Activated naive CD8-positive, alpha-beta T cell (primary cell): ENCODE measurements around the gene RAD9B.
"Not testable (repeated sequence)": the region's sequence is repeated elsewhere in the genome, so short reads cannot be mapped to it uniquely, and the experiment has no call there.

Source experiments
- H3K27ac Mint-ChIP-seq: one replicate; pipeline ENCODE4 v1.8.0; 2021; ENCODE audit warnings: mixed read lengths
- H3K27me3 Mint-ChIP-seq: one replicate; pipeline ENCODE4 v1.8.0; 2021; ENCODE audit warnings: mixed read lengths
- H3K36me3 Mint-ChIP-seq: one replicate; pipeline ENCODE4 v1.8.0; 2021; ENCODE audit warnings: mixed read lengths
- H3K4me1 Mint-ChIP-seq: one replicate; pipeline ENCODE4 v1.8.0; 2021; ENCODE audit warnings: low read depth, mixed read lengths
- H3K4me3 Mint-ChIP-seq: one replicate; pipeline ENCODE4 v1.8.0; 2021; ENCODE audit warnings: mild to moderate bottlenecking, mixed read lengths
- H3K9me3 Mint-ChIP-seq: one replicate; pipeline ENCODE4 v1.8.0; 2021; ENCODE audit warnings: low read depth, mixed read lengths

RAD9B gene

DNA sequence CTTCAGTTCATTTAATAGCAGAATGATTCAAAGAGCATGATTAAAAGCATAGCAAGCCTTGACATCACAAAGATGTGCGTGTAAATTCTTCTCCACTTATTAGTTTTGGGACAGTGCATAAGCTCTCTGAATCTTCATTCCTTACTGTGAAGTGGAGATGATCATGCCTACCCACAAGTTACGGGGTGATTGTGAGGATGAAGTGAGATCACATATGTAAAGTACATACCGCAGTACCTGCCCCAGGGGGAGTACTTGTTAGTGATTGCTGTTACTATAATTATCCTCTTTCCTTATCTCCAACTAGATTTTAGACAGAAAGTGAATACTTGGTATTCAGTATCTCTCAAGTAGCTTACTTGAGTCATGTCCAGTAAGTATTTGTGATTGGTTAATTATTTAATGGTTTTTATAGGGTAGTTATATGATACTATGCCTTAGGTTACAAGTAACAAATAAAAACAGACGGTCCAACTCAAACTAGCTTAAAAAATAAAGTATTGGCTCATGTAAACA, 6.0 kb downstream of the RAD9B start:
- Mint-ChIP-seq H3K36me3 (no peaks in the 10 kb centered on the region), H3K27me3 (peaks cover 2% of the 10 kb centered on the region), H3K9me3 (no peaks in the 10 kb centered on the region), H3K4me3 (no peak overlapping the region), H3K27ac (no peak overlapping the region), H3K4me1 (no peaks in the 10 kb centered on the region)

DNA sequence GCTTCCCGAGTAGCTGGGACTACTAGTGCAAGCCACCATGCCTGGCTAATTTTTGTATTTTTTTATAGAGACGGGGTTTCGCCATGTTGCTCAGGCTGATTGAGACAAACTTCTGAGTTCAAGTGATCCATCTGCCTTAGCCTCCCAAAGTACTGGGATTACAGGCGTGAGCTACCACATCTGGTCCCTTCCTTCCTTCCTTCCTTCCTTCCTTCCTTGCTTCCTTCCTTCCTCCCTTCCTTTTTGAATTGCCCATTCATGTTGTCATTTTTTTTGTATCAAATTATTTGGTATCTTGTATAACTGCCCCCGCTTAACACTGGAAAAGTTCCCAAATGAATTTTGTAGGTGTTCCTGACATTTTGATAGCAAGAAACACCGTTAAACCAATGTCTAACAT, 11.7 kb downstream of the RAD9B start:
- H3K4me3 Mint-ChIP-seq, result no peak overlapping the region
- peaks cover 2% of the 10 kb centered on the region for H3K27me3 Mint-ChIP-seq
- H3K36me3 Mint-ChIP-seq, result no peaks in the 10 kb centered on the region
- no peak overlapping the region for H3K27ac Mint-ChIP-seq
- no peaks in the 10 kb centered on the region for H3K9me3 Mint-ChIP-seq
- no peaks in the 10 kb centered on the region for H3K4me1 Mint-ChIP-seq

DNA sequence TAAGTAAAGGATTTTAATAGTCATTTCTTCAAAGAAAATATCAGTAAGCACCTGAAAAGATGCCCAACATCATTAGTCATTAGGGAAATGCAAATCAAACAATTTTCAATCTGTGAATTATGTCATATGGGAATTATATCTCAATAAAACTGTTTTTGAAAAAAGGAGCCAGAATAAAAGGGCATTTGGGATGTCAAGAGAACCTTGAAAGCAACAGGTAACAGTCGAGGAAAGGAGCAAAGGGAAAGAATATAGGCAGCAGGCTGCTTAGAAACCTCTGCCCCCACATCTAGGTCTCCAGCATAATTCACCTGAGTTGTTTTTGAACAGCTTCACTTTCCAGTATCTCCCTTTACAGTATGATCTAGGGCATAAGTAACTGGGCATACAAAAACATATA, 12.2 kb downstream of the RAD9B start:
- Mint-ChIP-seq H3K9me3 (no peaks in the 10 kb centered on the region), H3K4me1 (no peaks in the 10 kb centered on the region), H3K36me3 (no peaks in the 10 kb centered on the region), H3K27ac (no peak overlapping the region), H3K27me3 (peaks cover 2% of the 10 kb centered on the region), H3K4me3 (no peak overlapping the region)

DNA sequence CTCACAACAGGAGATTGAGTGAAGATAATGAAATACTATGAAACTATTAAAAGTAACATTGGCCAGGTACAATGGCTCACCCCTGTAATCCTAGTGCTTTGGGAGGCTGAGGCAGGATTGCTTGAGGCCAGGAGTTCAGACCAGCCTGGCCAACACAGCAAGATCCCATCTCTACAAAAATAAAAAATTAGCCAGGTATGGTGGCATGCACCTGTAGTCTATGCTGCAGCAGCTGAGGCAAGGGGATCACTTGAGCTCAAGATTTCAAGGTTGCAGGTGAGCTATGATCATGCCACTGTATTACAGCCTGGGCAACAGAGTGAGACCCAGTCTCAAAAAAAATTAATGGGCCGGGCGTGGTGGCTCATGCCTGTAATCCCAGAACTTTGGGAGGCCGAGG, 14.9 kb downstream of the RAD9B start:
- no peaks in the 10 kb centered on the region for H3K4me1 Mint-ChIP-seq

GRCh38 chr12:110518014-110518413, 15.9 kb downstream of the RAD9B start:
- not testable (repeated sequence) for H3K27ac Mint-ChIP-seq, H3K4me3 Mint-ChIP-seq, H3K4me1 Mint-ChIP-seq, H3K36me3 Mint-ChIP-seq, H3K27me3 Mint-ChIP-seq, H3K9me3 Mint-ChIP-seq

More for the DNA sequence above, 14.9 kb downstream of the RAD9B start:
- Mint-ChIP-seq H3K4me3 (no peak overlapping the region), H3K9me3 (no peaks in the 10 kb centered on the region), H3K27ac (no peak overlapping the region), H3K27me3 (no peaks in the 10 kb centered on the region), H3K36me3 (no peaks in the 10 kb centered on the region)

GRCh38 chr12:110520876-110521712, 19.0 kb downstream of the RAD9B start:
- H3K27me3 Mint-ChIP-seq, H3K4me3 Mint-ChIP-seq, H3K27ac Mint-ChIP-seq, H3K4me1 Mint-ChIP-seq, H3K9me3 Mint-ChIP-seq, H3K36me3 Mint-ChIP-seq: not testable (repeated sequence)

GRCh38 chr12:110528277-110528839, 26.2 kb downstream of the RAD9B start:
- H3K27ac Mint-ChIP-seq, result no peak overlapping the region
- peaks cover 26% of the 10 kb centered on the region for H3K4me1 Mint-ChIP-seq
- H3K4me3 Mint-ChIP-seq, result no peak overlapping the region
- no peaks in the 10 kb centered on the region for H3K27me3 Mint-ChIP-seq
- H3K36me3 Mint-ChIP-seq, result peaks cover 11% of the 10 kb centered on the region
- no peaks in the 10 kb centered on the region for H3K9me3 Mint-ChIP-seq

DNA sequence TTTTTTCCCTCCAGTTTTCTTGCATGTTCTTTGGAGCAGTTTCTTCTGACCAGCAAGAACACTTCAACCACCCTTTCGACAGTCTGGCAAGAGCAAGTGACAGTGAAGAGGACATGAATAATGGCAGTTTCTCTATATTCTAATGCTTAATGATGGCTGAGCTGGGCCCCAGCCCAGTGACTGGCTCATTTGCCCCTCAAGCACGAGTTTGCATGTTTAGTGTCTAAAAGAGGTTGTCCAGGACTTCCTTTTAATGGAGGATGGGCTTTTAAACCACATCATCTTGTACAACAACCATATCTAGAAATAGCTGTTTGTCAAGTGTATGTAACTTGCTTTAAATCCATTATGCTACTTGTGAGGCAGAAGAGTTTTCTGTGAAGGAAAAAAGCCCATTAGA, 28.4 kb downstream of the RAD9B start:
- Mint-ChIP-seq H3K27ac (no peak overlapping the region), H3K36me3 (peaks cover 11% of the 10 kb centered on the region), H3K4me1 (peaks cover 32% of the 10 kb centered on the region), H3K27me3 (no peaks in the 10 kb centered on the region), H3K4me3 (no peak overlapping the region), H3K9me3 (no peaks in the 10 kb centered on the region)

DNA sequence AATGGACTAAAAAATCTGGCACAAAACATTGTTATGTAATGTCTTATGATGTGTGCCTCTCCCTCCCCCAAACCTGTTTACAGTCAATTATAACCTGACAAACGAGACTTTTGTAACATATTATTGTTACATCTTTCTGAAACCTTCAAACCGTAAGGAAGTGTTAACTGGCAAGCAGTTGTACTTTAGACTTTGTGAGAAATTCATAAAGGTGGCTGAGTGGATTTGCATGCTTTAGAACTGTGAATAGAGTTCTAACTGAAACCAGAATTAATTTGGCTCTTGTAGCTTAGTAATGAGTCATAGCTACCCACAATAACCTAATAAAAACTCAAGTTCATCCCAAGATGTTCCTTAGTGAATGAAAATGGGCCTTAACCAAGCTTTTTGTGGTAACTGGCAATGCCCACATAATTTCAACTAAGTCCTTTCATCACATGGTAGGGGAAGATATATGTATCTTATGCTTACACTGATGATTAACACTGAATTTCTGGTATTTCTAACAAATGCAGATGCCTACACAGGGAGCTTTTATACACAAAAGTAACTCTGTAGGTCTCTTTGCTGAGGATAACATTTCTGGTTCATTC, 29.7 kb downstream of the RAD9B start:
- peak overlapping the region; percentile 51 for H3K4me3 Mint-ChIP-seq
- peak overlapping the region; percentile 82 for H3K27ac Mint-ChIP-seq
- no peaks in the 10 kb centered on the region for H3K27me3 Mint-ChIP-seq
- H3K36me3 Mint-ChIP-seq, result peaks cover 16% of the 10 kb centered on the region
- H3K9me3 Mint-ChIP-seq, result no peaks in the 10 kb centered on the region
- peaks cover 35% of the 10 kb centered on the region for H3K4me1 Mint-ChIP-seq

GRCh38 chr12:110532644-110533043, 30.5 kb downstream of the RAD9B start:
- H3K27ac Mint-ChIP-seq, result no peak overlapping the region
- H3K36me3 Mint-ChIP-seq, result peaks cover 18% of the 10 kb centered on the region
- H3K4me3 Mint-ChIP-seq, result no peak overlapping the region
- H3K4me1 Mint-ChIP-seq, result peaks cover 35% of the 10 kb centered on the region
- H3K27me3 Mint-ChIP-seq, result no peaks in the 10 kb centered on the region
- H3K9me3 Mint-ChIP-seq, result no peaks in the 10 kb centered on the region

DNA sequence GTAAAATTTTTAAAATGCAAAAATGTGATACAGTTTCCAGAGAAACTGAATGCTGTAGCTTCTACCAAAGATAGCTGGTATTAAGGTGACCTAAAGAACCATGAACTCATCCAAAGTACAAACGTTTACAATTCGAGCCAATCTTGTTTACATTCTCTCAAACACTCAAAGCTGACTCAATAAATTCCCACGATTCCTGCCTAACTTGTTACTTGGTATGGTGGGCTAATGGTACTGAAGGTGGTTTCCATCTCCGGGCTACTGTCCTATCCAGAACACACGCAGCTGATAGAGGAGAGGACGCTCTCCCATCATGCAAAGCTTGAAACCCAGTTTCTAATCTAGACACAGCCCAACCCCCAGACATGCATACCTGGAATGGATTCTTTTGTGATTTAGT, 31.5 kb downstream of the RAD9B start:
- peaks cover 16% of the 10 kb centered on the region for H3K36me3 Mint-ChIP-seq
- no peaks in the 10 kb centered on the region for H3K27me3 Mint-ChIP-seq
- no peak overlapping the region for H3K4me3 Mint-ChIP-seq
- H3K4me1 Mint-ChIP-seq, result peaks cover 34% of the 10 kb centered on the region
- no peaks in the 10 kb centered on the region for H3K9me3 Mint-ChIP-seq
- no peak overlapping the region for H3K27ac Mint-ChIP-seq

DNA sequence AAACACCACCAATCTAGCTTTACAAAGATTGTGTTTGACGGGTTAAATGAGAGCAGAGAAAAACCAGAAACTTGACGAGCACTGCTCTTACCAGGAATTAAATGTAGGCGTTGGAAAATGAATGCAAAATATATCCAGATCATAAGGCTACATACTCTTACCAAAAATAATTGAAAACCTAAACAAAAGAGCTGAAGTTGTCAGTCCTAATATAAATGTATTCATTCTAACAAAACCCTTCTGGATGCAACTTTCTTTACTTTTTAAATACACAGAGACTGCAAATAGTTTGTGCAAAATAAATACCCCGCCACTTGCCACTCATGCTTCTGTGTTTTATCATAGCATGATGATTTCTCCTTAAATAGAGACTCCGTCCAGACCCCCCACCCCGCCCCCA, 32.7 kb downstream of the RAD9B start:
- Mint-ChIP-seq H3K4me1 (peaks cover 31% of the 10 kb centered on the region), H3K27ac (no peak overlapping the region), H3K27me3 (no peaks in the 10 kb centered on the region), H3K9me3 (no peaks in the 10 kb centered on the region), H3K4me3 (no peak overlapping the region), H3K36me3 (peaks cover 13% of the 10 kb centered on the region)

- Mint-ChIP-seq H3K27me3 (no peaks in the 10 kb centered on the region), H3K27ac (no peak overlapping the region), H3K36me3 (peaks cover 7% of the 10 kb centered on the region), H3K4me1 (peaks cover 21% of the 10 kb centered on the region), H3K9me3 (no peaks in the 10 kb centered on the region), H3K4me3 (no peak overlapping the region)
Measured at GRCh38 chr12:110536834-110537604, 34.9 kb downstream of the RAD9B start.

GRCh38 chr12:110537605-110538409, 35.7 kb downstream of the RAD9B start:
- Mint-ChIP-seq H3K4me3 (no peak overlapping the region), H3K9me3 (no peaks in the 10 kb centered on the region), H3K27ac (no peak overlapping the region), H3K27me3 (no peaks in the 10 kb centered on the region), H3K4me1 (peaks cover 15% of the 10 kb centered on the region), H3K36me3 (peaks cover 7% of the 10 kb centered on the region)
